ENCODE results near the gene HELZ2.

The HELZ2 gene

DNA sequence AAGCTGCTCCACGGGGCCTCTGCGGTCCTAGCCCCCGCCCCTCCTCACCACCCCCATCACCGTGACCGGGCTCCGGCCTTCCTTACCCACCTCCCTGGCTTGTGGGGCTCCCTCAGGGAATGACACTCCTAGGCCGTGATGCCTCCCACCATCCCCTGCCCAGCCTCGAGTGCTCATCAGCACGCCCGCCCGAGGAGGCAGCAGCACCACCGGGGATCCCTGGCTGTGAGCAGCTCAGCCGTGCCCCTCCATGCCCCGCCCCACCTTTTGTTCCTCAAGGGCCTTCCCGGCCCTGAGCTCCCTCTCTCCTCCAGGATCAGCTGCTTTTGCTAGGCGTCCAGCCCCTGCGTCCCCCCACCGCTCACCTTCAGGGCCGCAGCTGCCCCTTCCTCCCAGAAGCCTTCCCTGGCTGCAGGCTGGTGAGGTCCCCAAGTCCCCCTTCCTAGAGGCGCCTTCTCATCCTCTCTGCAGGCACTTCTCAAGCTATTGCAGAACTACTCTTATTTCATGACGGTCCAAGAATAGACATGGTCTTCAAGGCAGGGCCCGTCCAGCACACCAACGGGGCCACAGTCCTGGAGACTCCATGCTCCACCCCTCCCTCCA is 17.1 kb downstream of the HELZ2 start:
- TF ChIP-seq, protein P1, sequence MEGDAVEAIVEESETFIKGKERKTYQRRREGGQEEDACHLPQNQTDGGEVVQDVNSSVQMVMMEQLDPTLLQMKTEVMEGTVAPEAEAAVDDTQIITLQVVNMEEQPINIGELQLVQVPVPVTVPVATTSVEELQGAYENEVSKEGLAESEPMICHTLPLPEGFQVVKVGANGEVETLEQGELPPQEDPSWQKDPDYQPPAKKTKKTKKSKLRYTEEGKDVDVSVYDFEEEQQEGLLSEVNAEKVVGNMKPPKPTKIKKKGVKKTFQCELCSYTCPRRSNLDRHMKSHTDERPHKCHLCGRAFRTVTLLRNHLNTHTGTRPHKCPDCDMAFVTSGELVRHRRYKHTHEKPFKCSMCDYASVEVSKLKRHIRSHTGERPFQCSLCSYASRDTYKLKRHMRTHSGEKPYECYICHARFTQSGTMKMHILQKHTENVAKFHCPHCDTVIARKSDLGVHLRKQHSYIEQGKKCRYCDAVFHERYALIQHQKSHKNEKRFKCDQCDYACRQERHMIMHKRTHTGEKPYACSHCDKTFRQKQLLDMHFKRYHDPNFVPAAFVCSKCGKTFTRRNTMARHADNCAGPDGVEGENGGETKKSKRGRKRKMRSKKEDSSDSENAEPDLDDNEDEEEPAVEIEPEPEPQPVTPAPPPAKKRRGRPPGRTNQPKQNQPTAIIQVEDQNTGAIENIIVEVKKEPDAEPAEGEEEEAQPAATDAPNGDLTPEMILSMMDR (IDR thresholded peaks at IDR 0.05) = no peak

DNA sequence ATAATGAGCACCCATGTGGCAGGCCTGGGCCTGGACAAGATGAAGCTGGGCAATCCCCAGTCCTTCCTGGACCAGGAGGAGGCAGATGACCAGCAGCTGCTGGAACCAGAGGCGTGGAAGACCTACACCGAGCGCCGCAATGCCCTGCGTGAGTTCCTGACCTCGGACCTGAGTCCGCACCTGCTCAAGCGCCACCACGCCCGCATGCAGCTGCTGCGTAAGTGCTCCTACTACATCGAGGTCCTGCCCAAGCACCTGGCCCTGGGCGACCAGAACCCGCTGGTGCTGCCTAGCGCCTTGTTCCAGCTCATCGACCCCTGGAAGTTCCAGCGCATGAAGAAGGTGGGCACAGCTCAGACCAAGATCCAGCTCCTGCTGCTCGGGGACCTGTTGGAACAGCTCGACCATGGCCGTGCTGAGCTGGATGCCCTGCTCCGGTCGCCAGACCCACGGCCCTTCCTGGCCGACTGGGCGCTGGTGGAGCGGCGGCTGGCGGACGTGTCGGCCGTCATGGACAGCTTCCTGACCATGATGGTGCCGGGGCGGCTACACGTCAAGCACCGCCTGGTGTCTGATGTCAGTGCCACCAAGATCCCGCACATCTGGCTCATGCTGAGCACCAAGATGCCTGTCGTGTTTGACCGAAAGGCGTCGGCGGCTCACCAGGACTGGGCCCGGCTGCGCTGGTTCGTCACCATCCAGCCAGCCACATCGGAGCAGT is 18.2 kb downstream of the HELZ2 start:
- TF ChIP-seq, protein P1 (IDR thresholded peaks at IDR 0.05) = no peak

DNA sequence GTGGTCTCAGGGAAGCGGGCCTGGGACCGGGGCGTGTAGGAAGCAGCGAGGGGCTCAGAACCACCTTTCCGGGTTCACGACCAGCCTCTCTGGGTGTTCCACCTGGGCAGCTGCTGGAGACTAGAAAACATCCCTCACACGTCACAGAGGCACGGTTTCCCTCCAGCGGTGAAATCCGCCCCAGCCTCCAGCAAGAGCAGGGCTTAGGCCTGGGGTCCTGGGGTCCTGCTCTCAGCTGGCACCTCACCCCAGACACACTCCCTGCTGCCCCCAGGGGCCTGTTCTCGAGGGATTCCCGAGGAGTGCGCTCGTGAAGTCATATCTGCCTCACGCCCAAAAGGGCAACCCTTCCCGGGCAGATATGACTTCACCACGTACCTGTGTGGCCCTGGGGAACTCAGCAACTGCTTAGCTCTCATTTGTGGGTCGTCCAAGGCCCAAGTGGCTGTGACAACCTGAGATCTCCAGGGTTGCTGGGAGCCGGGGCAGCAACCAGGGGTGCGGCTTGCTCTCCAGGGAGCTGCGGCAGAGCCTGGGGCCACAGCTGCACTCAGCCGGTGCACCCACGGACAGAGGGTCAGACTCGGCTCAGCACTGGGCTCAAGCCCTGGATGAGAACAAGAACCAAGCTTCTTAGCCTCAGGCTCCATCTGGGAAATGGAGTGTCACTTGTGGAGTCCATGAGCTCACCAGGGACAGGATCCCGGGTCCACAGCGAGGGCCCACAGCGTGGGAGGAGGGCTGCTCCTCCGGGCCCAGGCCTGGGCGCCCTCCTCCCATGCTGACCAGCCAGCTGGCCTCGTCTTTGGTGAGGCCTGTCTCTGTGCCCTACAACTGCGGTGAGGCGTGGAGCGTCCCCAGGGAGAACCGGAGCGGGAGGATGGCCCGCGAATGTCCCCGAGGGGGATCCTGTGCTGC is 19.4 kb downstream of the HELZ2 start:
- TF ChIP-seq, protein P1 (IDR thresholded peaks at IDR 0.05) = no peak

DNA sequence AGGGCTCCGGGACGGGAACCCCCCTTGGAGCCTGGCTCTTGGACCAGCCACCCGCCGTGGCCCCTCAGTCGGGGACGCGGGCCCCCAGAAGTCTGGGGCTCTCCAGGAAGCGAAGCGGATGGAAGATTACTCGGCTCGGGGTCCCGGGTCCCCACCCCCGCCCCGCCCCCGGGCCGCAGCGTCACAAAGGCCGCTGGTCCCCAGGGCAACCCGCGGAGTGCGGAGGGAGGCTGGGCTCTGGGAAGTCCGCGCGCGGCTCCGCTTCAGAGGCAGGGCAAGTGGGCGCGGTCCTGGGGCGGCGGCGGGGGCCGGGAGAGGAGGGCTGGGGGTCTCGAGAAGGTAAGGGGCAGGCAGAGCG is 20.1 kb downstream of the HELZ2 start, which contains the start of gene FNDC11:
Gene FNDC11, plus strand, starts transcription at position 227 of the 358 bp plus-strand sequence. CDS start 1,505 bp downstream, outside the sequence.
- TF ChIP-seq, protein P1 (IDR thresholded peaks at IDR 0.05) = no peak

DNA sequence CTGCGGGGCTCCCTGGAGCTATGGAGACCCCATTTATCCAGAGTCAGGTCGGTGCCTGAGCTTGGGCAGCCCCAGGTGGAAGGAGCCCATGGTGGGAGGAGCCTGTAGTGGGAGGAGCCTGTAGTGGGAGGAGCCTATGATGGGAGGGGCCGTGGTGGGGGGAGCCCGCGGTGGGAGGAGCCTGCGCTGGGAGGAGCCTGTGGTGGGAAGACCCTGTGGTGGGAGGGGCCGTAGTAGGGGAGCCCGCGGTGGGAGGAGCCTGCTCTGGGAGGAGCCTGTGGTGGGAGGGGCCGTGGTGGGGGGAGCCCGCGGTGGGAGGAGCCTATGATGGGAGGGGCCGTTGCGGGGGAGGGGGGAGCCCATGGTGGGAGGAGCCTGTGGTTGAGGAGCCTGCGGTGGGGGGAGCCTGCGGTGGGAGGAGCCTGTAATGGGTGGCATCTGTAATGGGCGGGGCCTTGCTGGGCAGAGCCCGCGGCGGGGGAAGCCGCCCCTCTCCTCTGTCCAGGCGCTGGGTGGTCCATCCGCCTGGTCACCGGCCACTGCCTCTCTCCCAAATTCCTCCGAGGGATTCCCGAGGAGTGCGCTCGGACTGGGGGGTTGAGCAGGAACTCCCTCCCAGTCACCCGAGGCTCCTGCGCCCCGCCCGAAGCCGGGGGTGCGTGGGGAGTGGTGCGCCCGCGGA is 20.6 kb downstream of the HELZ2 start:
- TF ChIP-seq, protein P1 (IDR thresholded peaks at IDR 0.05) = no peak

DNA sequence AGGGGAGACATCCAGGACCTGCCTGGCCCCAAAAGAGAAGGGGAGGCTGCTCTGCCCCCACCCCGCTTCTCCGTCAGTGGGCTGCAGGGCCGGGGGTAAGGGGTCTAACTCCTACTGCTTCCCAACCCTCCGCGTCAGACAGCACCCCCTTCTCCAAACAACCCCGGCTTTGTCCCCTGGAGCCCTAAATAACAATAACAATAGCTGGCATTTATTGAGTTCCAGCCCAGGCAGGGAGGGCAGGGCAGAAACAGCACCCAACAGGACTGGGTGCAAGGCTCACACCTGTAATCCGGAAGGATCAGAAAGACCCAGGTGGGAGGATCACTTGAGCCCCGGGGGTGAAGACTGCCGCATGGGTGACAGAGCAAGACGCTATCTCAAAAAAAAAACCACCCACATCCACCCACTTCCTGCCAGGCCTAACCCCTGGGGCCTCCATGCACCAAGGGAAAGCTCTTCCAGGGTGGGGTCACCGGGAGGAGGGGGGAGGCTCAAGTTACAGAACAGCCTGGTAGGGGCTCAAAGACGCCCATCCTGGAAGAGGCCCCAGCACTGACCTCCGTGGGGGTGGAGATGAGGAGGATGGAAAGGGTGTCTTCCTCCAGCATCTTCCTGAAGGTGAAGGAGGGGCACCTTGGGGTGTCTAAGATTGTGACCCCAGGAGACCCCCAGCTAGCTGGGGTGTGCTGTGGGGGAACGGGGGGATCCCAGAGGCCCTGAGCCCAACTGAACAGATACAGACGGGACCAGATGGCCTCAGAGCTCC is 21.4 kb downstream of the HELZ2 start:
- TF ChIP-seq, protein P1 (IDR thresholded peaks at IDR 0.05) = no peak

Data from LNCAP (cell line).